Aorta (tissue), 5 donors: Measurements from ENCODE around the gene SC5D. TPM values are rescaled to one million over a fixed set of nuclear protein-coding genes. Genes with fewer than 3 reads are reported as not detected.

Source experiments
- ATAC-seq: fragments of 200-7000 bp; cut with Tn5 transposase; one replicate; pipeline ENCODE4 v1.9.1; 2022; ENCODE audit warnings: moderate library complexity; ENCODE audit not compliant: low FRiP score
- DNase-seq, 2 donors: peaks; one replicate each; pipeline ENCODE4 v3.0.0-alpha.2; 2020
- H3K27ac ChIP-seq, 2 donors: one replicate each; pipeline ENCODE4 v1.5.1; 2013; ENCODE audit warnings: low read length in 2 of 2, mild to moderate bottlenecking in 2 of 2, moderate library complexity in 2 of 2, control low read depth in 1 of 2, inconsistent platforms in 1 of 2, low read depth in 1 of 2
- H3K27me3 ChIP-seq, 2 donors: one replicate each; pipeline ENCODE4 v1.6.1; 2013; ENCODE audit warnings: control low read depth in 1 of 2, low read length in 1 of 2, mild to moderate bottlenecking in 1 of 2, moderate library complexity in 1 of 2; ENCODE audit not compliant: insufficient read depth in 2 of 2, control insufficient read depth in 1 of 2
- H3K36me3 ChIP-seq, 2 donors: one replicate each; pipeline ENCODE4 v1.6.1; 2013; ENCODE audit warnings: control low read depth in 1 of 2, low read length in 1 of 2, mild to moderate bottlenecking in 1 of 2; ENCODE audit not compliant: insufficient read depth in 2 of 2, control insufficient read depth in 1 of 2
- H3K4me1 ChIP-seq, 2 donors: one replicate each; pipeline ENCODE4 v1.6.1; 2013; ENCODE audit warnings: low read length in 2 of 2, control low read depth in 1 of 2, mild to moderate bottlenecking in 1 of 2, moderate library complexity in 1 of 2; ENCODE audit not compliant: insufficient read depth in 2 of 2, control insufficient read depth in 1 of 2
- H3K4me3 ChIP-seq, 2 donors: one replicate each; pipeline ENCODE4 v1.5.1; 2013; ENCODE audit warnings: low read length in 2 of 2, control low read depth in 1 of 2, mild to moderate bottlenecking in 1 of 2
- H3K9me3 ChIP-seq: one replicate; pipeline ENCODE4 v1.6.1; 2013; ENCODE audit warnings: mild to moderate bottlenecking, low read length; ENCODE audit not compliant: control insufficient read depth
- WGBS, 2 donors: extraction: QIAGEN DNeasy Blood & Tissue Kit; methylation state at CpG; one replicate each; pipeline ENCODE4 v1.1.7; 2013; 5-methylcytosine and 5-hydroxymethylcytosine counted together
- intact Hi-C, 2 donors: fragments of 100-400 bp; cut with DNase I; formaldehyde crosslinking; loops; one replicate each; pipeline versions ENCODE4 v1.14.2 to v1.15.0; 2022
- polyA plus RNA-seq, 2 donors: library from polyadenylated mRNA; stranded (reverse); fragments of 200-250 nt; gene quantifications; one replicate each; pipeline ENCODE4 v1.2.3, GENCODE V29; 2013
- total RNA-seq, 2 donors: library from RNA; stranded (reverse); fragmentation: NEBNext Ultra II Directional; extraction: Animal tissue kit (Norgen Biotek cat#: 25700); gene quantifications; one replicate each; pipeline ENCODE4 v1.2.1, GENCODE V29; 2021
- donor health status: healthy with polysubstance abuse.
- donor health status: Bipolar disorder and iron deficiency.
- donor health status: DM: no; HTN: no; CAD: no.
- donor health status: DM: no; HTN: no; CAD: no.
- donor health status: DM: yes; HTN: yes; CAD: no.

Gene SC5D
- total and polyA plus RNA-seq, 4 donors, result 11.2 to 27.3 (median 22.2) TPM

GRCh38 chr11:121352251-121352891 is 59.8 kb downstream of the SC5D start:
- no peak overlapping the region for H3K27ac ChIP-seq
- intact Hi-C loops, result no loop called here
- ATAC-seq, result no peak

DNA sequence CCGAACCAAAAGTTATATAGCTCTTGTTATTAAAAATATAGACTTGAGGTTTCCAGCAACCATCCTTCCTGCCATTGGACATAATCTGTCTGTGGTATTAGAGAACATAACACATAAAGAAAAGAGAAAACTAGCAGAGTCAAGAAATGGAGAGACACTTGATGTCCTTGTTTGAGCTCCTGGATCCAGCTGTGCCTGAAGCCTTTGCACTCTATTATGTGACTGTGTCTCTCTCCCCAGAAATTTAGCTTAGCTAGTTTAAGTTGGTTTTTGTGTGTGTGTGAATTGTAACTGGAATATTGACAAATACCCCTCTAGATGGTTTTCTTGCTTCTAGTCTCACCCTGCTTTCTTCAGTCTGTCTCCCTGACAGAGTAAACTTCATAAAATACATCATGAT is 61.6 kb downstream of the SC5D start:
- intact Hi-C loops, result no loop called here
- Histone ChIP-seq H3K4me3 (no peak overlapping the region), H3K27me3 (no peaks in the 10 kb centered on the region), H3K9me3 (no peaks in the 10 kb centered on the region), H3K4me1 (no peaks in the 10 kb centered on the region), H3K27ac (no peak overlapping the region), H3K36me3 (no peaks in the 10 kb centered on the region)
- 90 to 93% methylated on average over 1 of the region's 1 CpG for WGBS, 2 donors
- no peak for DNase-seq
- no peak for ATAC-seq

More at GRCh38 chr11:121352251-121352891, 59.8 kb downstream of the SC5D start:
- no peak for DNase-seq
- Histone ChIP-seq H3K4me1 (no peaks in the 10 kb centered on the region), H3K9me3 (no peaks in the 10 kb centered on the region), H3K36me3 (no peaks in the 10 kb centered on the region), H3K27me3 (no peaks in the 10 kb centered on the region), H3K4me3 (no peak overlapping the region)
- WGBS, 2 donors, result 59 to 71% methylated on average over 8 of the region's 8 CpGs

DNA sequence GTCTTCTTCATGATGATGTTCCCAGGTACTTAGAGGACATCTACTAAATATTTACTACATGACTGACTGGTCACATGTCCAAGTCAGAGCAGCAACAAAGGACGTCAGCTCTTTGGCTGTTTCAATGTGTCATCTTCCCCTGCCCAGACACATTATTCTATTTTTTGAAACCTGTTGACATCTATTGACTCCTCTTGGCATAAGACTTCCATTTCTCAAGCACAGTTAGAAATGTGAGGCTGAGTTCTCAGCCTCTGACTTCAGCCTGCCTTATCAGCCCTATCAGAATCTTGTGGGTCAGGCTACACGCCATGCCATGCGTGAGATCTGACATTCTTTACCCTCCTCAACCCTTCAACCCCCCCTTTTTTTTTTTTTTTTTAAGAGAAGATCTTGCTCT is 63.8 kb downstream of the SC5D start:
- DNase-seq (no peak), ATAC-seq (no peak)
- intact Hi-C loops, result no loop called here
- Histone ChIP-seq H3K27me3 (no peaks in the 10 kb centered on the region), H3K9me3 (no peaks in the 10 kb centered on the region), H3K4me1 (no peaks in the 10 kb centered on the region), H3K36me3 (no peaks in the 10 kb centered on the region), H3K4me3 (no peak overlapping the region), H3K27ac (no peak overlapping the region)
- WGBS, 2 donors, result 65 to 82% methylated on average over 3 of the region's 3 CpGs

Other genes starting within 250 kb of the SC5D start
- gene TECTA, start 191.5 kb upstream of the SC5D start, total RNA-seq, result under 1 TPM; 0.63 to 0.75 TPM
- gene TECTA, start 191.5 kb upstream of the SC5D start, polyA plus RNA-seq, result under 1 TPM in 1 of 2 donors, not detected in 1; 0.95 TPM
- 10 to 100 TPM; 34.0 to 37.2 TPM for gene SORL1, start 159.5 kb downstream of the SC5D start, total RNA-seq
- 1 to 10 TPM in 1 of 2 donors, under 1 TPM in 1; 0.79 to 2.5 TPM for gene SORL1, start 159.5 kb downstream of the SC5D start, polyA plus RNA-seq